H1 (cell line): ENCODE results near the gene STIM1. TPM values are rescaled to one million over a fixed set of nuclear protein-coding genes. Genes with fewer than 3 reads are reported as not detected.

Source experiments
- CTCF ChIA-PET: fragments of 300-600 bp; sonication (Branson Sonifier 250); formaldehyde crosslinking; loops from one replicate; lab custom pipeline; 2021; ENCODE audit not compliant: partially characterized antibody; lab: Charles Lee
- POLR2A ChIA-PET: fragments of 300-600 bp; sonication (Branson Sonifier 250); formaldehyde crosslinking; loops from one replicate; lab custom pipeline; 2021; ENCODE audit warnings: inconsistent platforms; ENCODE audit not compliant: partially characterized antibody; lab: Charles Lee
- DNase-seq, 2 experiments: peaks; one replicate each; pipeline versions ENCODE4 v3.0.0 to v3.0.0-alpha.2; 2010 to 2022; ENCODE audit warnings: low spot score in 2 of 2, low read depth in 1 of 2, mixed read lengths in 1 of 2
- FAIRE-seq: peaks from 2 replicates; lab custom pipeline; 2011; peaks lifted over from hg19 to GRCh38; lab: Jason Lieb, UNC
- H2AFZ ChIP-seq: 2 replicates; pipeline ENCODE4 v1.8.1; 2012; ENCODE audit warnings: low read length, inconsistent platforms
- H2AK5ac ChIP-seq: 2 replicates; pipeline ENCODE4 v1.6.1; 2013; ENCODE audit warnings: low read depth, low read length
- H2BK120ac ChIP-seq: replicated peaks from 2 replicates; pipeline ENCODE3; 2013; ENCODE audit warnings: low read depth, low read length, inconsistent platforms
- H2BK12ac ChIP-seq: 2 replicates; pipeline ENCODE4 v1.6.1; 2013; ENCODE audit warnings: low read depth, low read length
- H2BK15ac ChIP-seq: 2 replicates; pipeline ENCODE4 v1.6.1; 2013; ENCODE audit warnings: low read length
- H2BK20ac ChIP-seq: 2 replicates; pipeline ENCODE4 v1.6.1; 2013; ENCODE audit warnings: low read length
- H2BK5ac ChIP-seq: 2 replicates; pipeline ENCODE4 v1.6.1; 2013; ENCODE audit warnings: low read depth, low read length
- H3K14ac ChIP-seq: 2 replicates; pipeline ENCODE4 v1.6.1; 2013; ENCODE audit warnings: inconsistent platforms; ENCODE audit not compliant: insufficient read length
- H3K18ac ChIP-seq: 2 replicates; pipeline ENCODE4 v1.6.1; 2013; ENCODE audit warnings: low read length; ENCODE audit errors: extremely low read depth
- H3K23ac ChIP-seq: 2 replicates; pipeline ENCODE4 v1.6.1; 2013; ENCODE audit warnings: inconsistent platforms; ENCODE audit not compliant: insufficient read length
- H3K23me2 ChIP-seq: 2 replicates; pipeline ENCODE4 v1.6.1; 2013; ENCODE audit warnings: low read depth, low read length
- H3K27ac ChIP-seq: 2 replicates; pipeline ENCODE4 v1.6.1; 2011; ENCODE audit warnings: low read depth, low read length, inconsistent platforms
- H3K27me3 ChIP-seq, 4 experiments: replicated peaks in 1 of 4; 1 replicate in 1 of 4; 2 replicates in 3 of 4; pipeline versions ENCODE4 v1.6.1 to v1.8.1; 2011 to 2013; ENCODE audit warnings: low read length in 3 of 4, mild to moderate bottlenecking in 3 of 4, inconsistent platforms in 2 of 4, mixed read lengths in 2 of 4, moderate library complexity in 1 of 4; ENCODE audit not compliant: control insufficient read depth in 3 of 4, insufficient read depth in 3 of 4; ENCODE audit errors: extremely low read depth in 1 of 4
- H3K36me3 ChIP-seq, 4 experiments: 2 replicates each; pipeline versions ENCODE4 v1.6.1 to v1.8.1; 2011 to 2013; ENCODE audit warnings: mild to moderate bottlenecking in 4 of 4, low read length in 3 of 4, moderate library complexity in 2 of 4, control low read depth in 1 of 4, inconsistent platforms in 1 of 4; ENCODE audit not compliant: insufficient read depth in 4 of 4, control insufficient read depth in 2 of 4
- H3K4ac ChIP-seq: replicated peaks from 2 replicates; pipeline ENCODE3; 2013; ENCODE audit warnings: low read length, low read depth, mixed read lengths, inconsistent platforms; ENCODE audit not compliant: insufficient read length
- H3K4me1 ChIP-seq, 4 experiments: replicated peaks in 1 of 4; 1 replicate in 1 of 4; 2 replicates in 3 of 4; pipeline versions ENCODE4 v1.6.1 to v1.8.1; 2011 to 2013; ENCODE audit warnings: low read length in 3 of 4, inconsistent platforms in 2 of 4, mixed read lengths in 1 of 4; ENCODE audit not compliant: insufficient read depth in 4 of 4, control insufficient read depth in 3 of 4
- H3K4me2 ChIP-seq, 2 experiments: 2 replicates each; pipeline versions ENCODE4 v1.6.1 to v1.8.1; 2011 to 2013; ENCODE audit warnings: low read depth in 2 of 2, low read length in 2 of 2, control low read depth in 1 of 2, inconsistent platforms in 1 of 2, mild to moderate bottlenecking in 1 of 2; ENCODE audit not compliant: insufficient read depth in 1 of 2
- H3K4me3 ChIP-seq, 4 experiments: fragments of 200-600, 300-600 bp in 1 of 4; sonication (generic), shearing (Covaris generic), sonication (Bioruptor Twin) in 1 of 4; 2 replicates each; pipeline versions ENCODE4 v1.5.1 to v1.8.1; 2011 to 2016; ENCODE audit warnings: low read length in 4 of 4, low read depth in 3 of 4, control low read depth in 2 of 4, inconsistent platforms in 2 of 4, mild to moderate bottlenecking in 2 of 4, mixed read lengths in 1 of 4, moderate library complexity in 1 of 4; ENCODE audit not compliant: insufficient read depth in 2 of 4; ENCODE audit errors: extremely low read depth in 1 of 4
- H3K56ac ChIP-seq: replicated peaks from 2 replicates; pipeline ENCODE3; 2013; ENCODE audit warnings: low read depth, mild to moderate bottlenecking, mixed read lengths, low read length, inconsistent platforms; ENCODE audit not compliant: insufficient read length
- H3K79me1 ChIP-seq: 2 replicates; pipeline ENCODE4 v1.6.1; 2013; ENCODE audit warnings: low read depth, low read length, control low read depth
- H3K79me2 ChIP-seq, 2 experiments: 2 replicates each; pipeline versions ENCODE4 v1.6.1 to v1.8.1; 2012 to 2013; ENCODE audit warnings: low read length in 2 of 2, mild to moderate bottlenecking in 2 of 2, inconsistent platforms in 1 of 2; ENCODE audit not compliant: insufficient read depth in 2 of 2, control insufficient read depth in 1 of 2
- H3K9ac ChIP-seq, 4 experiments: replicated peaks in 1 of 4; 1 replicate in 1 of 4; 2 replicates in 3 of 4; pipeline versions ENCODE4 v1.6.1 to v1.8.1; 2011 to 2013; ENCODE audit warnings: low read depth in 3 of 4, low read length in 3 of 4, control low read depth in 2 of 4, mild to moderate bottlenecking in 2 of 4, moderate library complexity in 2 of 4, inconsistent platforms in 1 of 4; ENCODE audit errors: extremely low read depth in 1 of 4
- H3K9me3 ChIP-seq, 2 experiments: 2 replicates each; pipeline versions ENCODE4 v1.6.1 to v1.8.1; 2012 to 2013; ENCODE audit warnings: mild to moderate bottlenecking in 2 of 2, moderate library complexity in 2 of 2, control low read depth in 1 of 2, inconsistent platforms in 1 of 2, low read depth in 1 of 2, low read length in 1 of 2, mixed read lengths in 1 of 2; ENCODE audit not compliant: insufficient read depth in 2 of 2
- H4K20me1 ChIP-seq, 2 experiments: replicated peaks in 1 of 2; 2 replicates each; pipeline versions ENCODE3 to v1.8.1; 2011 to 2013; ENCODE audit warnings: inconsistent platforms in 2 of 2, low read length in 2 of 2, mild to moderate bottlenecking in 1 of 2; ENCODE audit not compliant: insufficient read depth in 2 of 2, control insufficient read depth in 1 of 2
- H4K5ac ChIP-seq: 2 replicates; pipeline ENCODE4 v1.6.1; 2013; ENCODE audit warnings: low read length, low read depth, mixed read lengths, inconsistent platforms; ENCODE audit not compliant: insufficient read length
- H4K8ac ChIP-seq: 2 replicates; pipeline ENCODE4 v1.8.0; 2013; ENCODE audit warnings: mild to moderate bottlenecking, moderate library complexity, low read length, inconsistent platforms; ENCODE audit not compliant: insufficient read depth; ENCODE audit errors: extremely low read depth
- H4K91ac ChIP-seq: replicated peaks from 2 replicates; pipeline ENCODE3; 2013; ENCODE audit warnings: low read length, mixed read lengths, inconsistent platforms; ENCODE audit not compliant: insufficient read length
- BCL11A ChIP-seq, 2 experiments: IDR thresholded peaks; one replicate each; pipeline ENCODE4 v1.6.1; 2011; ENCODE audit warnings: low read depth in 2 of 2, low read length in 2 of 2, mild to moderate bottlenecking in 2 of 2
- CREB1 ChIP-seq: IDR thresholded peaks from 2 replicates; pipeline ENCODE4 v1.6.1; 2012; ENCODE audit warnings: inconsistent platforms
- JUN ChIP-seq: IDR thresholded peaks from 2 replicates; pipeline ENCODE4 v1.6.1; 2011; ENCODE audit warnings: low read depth, mild to moderate bottlenecking, improper control_type of control experiment, low read length
- POU5F1 ChIP-seq: IDR thresholded peaks from 2 replicates; pipeline ENCODE4 v1.6.1; 2011; ENCODE audit warnings: low read depth, mild to moderate bottlenecking, low read length, moderate library complexity
- RAD21 ChIP-seq, 2 experiments: IDR thresholded peaks in 1 of 2; conservative IDR thresholded peaks in 1 of 2; 2 replicates each; pipeline ENCODE4 v1.6.1; 2011; ENCODE audit warnings: low read depth in 2 of 2, low read length in 2 of 2, improper control_type of control experiment in 1 of 2, inconsistent platforms in 1 of 2, mild to moderate bottlenecking in 1 of 2, moderate library complexity in 1 of 2
- RBBP5 ChIP-seq: IDR thresholded peaks from 2 replicates; pipeline ENCODE4 v1.7.1; 2012; ENCODE audit warnings: low read depth, mild to moderate bottlenecking, inconsistent platforms, low read length, moderate library complexity, borderline replicate concordance
- RNF2 ChIP-seq: fragments of 200-900, 300-1000 bp; sonication (generic); IDR thresholded peaks from 2 replicates; pipeline ENCODE4 v1.7.1; 2016; ENCODE audit warnings: borderline replicate concordance, low read depth, mild to moderate bottlenecking, antibody characterized with exemption, low read length; ENCODE audit not compliant: poor library complexity, severe bottlenecking; ENCODE audit errors: missing control alignments
- RXRA ChIP-seq: IDR thresholded peaks from 2 replicates; pipeline ENCODE4 v1.6.1; 2011; ENCODE audit warnings: low read depth, mild to moderate bottlenecking, low read length, moderate library complexity; ENCODE audit not compliant: insufficient read depth
- SAP30 ChIP-seq: fragments of 300-600 bp; sonication (generic); IDR thresholded peaks from 2 replicates; pipeline ENCODE4 v1.7.1; 2012; ENCODE audit warnings: low read length, moderate library complexity, mild to moderate bottlenecking, inconsistent platforms; ENCODE audit not compliant: insufficient read depth, insufficient replicate concordance
- SP2 ChIP-seq: IDR thresholded peaks from 2 replicates; pipeline ENCODE4 v1.6.1; 2012; ENCODE audit warnings: mild to moderate bottlenecking, low read length, inconsistent platforms
- SRF ChIP-seq: IDR thresholded peaks from 2 replicates; pipeline ENCODE4 v1.6.1; 2011; ENCODE audit warnings: mild to moderate bottlenecking, low read depth, low read length, moderate library complexity
- SUZ12 ChIP-seq: fragments of 200-600 bp; sonication (generic); IDR thresholded peaks from 2 replicates; pipeline ENCODE4 v1.6.1; 2012; ENCODE audit warnings: mild to moderate bottlenecking, inconsistent platforms, low read length, moderate library complexity, mixed read lengths
- YY1 ChIP-seq: IDR thresholded peaks from 2 replicates; pipeline ENCODE4 v1.6.1; 2011; ENCODE audit warnings: low read depth, mild to moderate bottlenecking, low read length
- WGBS, 2 experiments: shearing (Covaris generic) in 1 of 2; methylation state at CpG; one replicate each; pipeline versions ENCODE4 v1.1.6 to v1.1.7; 2013 to 2015; ENCODE audit warnings: low lambda C conversion rate in 2 of 2, mixed read lengths in 2 of 2, inconsistent platforms in 1 of 2, low coverage in 1 of 2, missing lambda C conversion rate in 1 of 2; ENCODE audit not compliant: insufficient replicate concordance in 2 of 2, insufficient coverage in 1 of 2, insufficient read length in 1 of 2; ENCODE audit errors: extremely low coverage in 1 of 2, missing lambda C conversion rate in 1 of 2; 5-methylcytosine and 5-hydroxymethylcytosine counted together
- polyA plus RNA-seq, 7 experiments: library from polyadenylated mRNA; depleted of rRNA in 3 of 7; stranded (reverse) in 5 of 7; unstranded in 2 of 7; fragments of >200 nt in 5 of 7; fragments of 200-250 nt in 2 of 7; gene quantifications; 1 replicate in 5 of 7; 2 replicates in 1 of 7; 4 replicates in 1 of 7; pipeline versions ENCODE4 v1.2.1 to v1.2.3, GENCODE V29; 2011 to 2013; ENCODE audit warnings: missing spikeins in 2 of 7, mixed read lengths in 2 of 7
- total RNA-seq: library from RNA; stranded (reverse); fragmentation: NEBNext Ultra II Directional; extraction: Animal tissue kit (Norgen Biotek cat#: 25700); gene quantifications from 2 replicates; pipeline ENCODE4 v1.2.1, GENCODE V29; 2021

STIM1 gene
- total and polyA plus RNA-seq, 2 of the 8 experiments (the other 6 are each of a cell fraction or from before 2014, with no cell fraction given): 11.1 to 12.2 TPM

- H2BK20ac ChIP-seq: no peak overlapping the region
- 88% methylated on average over 5 of the region's 5 CpGs; no CpG with 5 or more reads in 1 of the 2 experiments for WGBS, 2 experiments
- DNase-seq (no peak), FAIRE-seq (no peak)
- H3K27ac ChIP-seq: no peak overlapping the region
- H2BK120ac ChIP-seq: no peak overlapping the region
- H3K14ac ChIP-seq: no peak overlapping the region
- H2AFZ ChIP-seq: no peak overlapping the region
- H3K9ac ChIP-seq: no peak overlapping the region
- no peak overlapping the region for H4K91ac ChIP-seq
- POLR2A ChIA-PET: no interaction called here
- no peak overlapping the region for H2BK5ac ChIP-seq
- H3K27me3 ChIP-seq: no peaks in the 10 kb centered on the region
- CTCF ChIA-PET: interaction anchor here (1.0 to 1.1 kb wide), 2 partner anchors 39 to 174 kb away, joined by 3 to 4 read pairs; partner anchors contain the start of gene STIM1
- no peaks in the 10 kb centered on the region for H3K9me3 ChIP-seq
- H3K4me3 ChIP-seq: no peak overlapping the region
- H3K4me1 ChIP-seq: no peaks in the 10 kb centered on the region
- no peak overlapping the region for H4K8ac ChIP-seq
- no peak overlapping the region for H4K5ac ChIP-seq
- no peak overlapping the region for H3K23ac ChIP-seq
- H3K18ac ChIP-seq: no peak overlapping the region
- no peaks in the 10 kb centered on the region for H3K79me1 ChIP-seq
- H3K23me2 ChIP-seq: no peaks in the 10 kb centered on the region
- H2BK15ac ChIP-seq: no peak overlapping the region
- no peak overlapping the region for H3K4ac ChIP-seq
- H2BK12ac ChIP-seq: no peak overlapping the region
- H3K4me2 ChIP-seq: no peak overlapping the region
- no peaks in the 10 kb centered on the region for H3K79me2 ChIP-seq
- H2AK5ac ChIP-seq: no peak overlapping the region
- H4K20me1 ChIP-seq: no peaks in the 10 kb centered on the region
- H3K56ac ChIP-seq: no peak overlapping the region
- H3K36me3 ChIP-seq: no peaks in the 10 kb centered on the region
- no peak for TF ChIP-seq JUN
- TF ChIP-seq RXRA: no peak
- no peak for TF ChIP-seq CREB1
- TF ChIP-seq SAP30: no peak
- TF ChIP-seq SP2: no peak
- no peak for TF ChIP-seq SRF
- TF ChIP-seq RBBP5: no peak
- no peak for TF ChIP-seq POU5F1
- TF ChIP-seq RAD21 (IDR thresholded peaks at IDR 0.05 in 1 of 2, conservative IDR thresholded peaks at IDR 0.05 in 1 of 2; ENCODE audit: low read depth in 2 of 2, low read length in 2 of 2): no peak
- TF ChIP-seq SUZ12: no peak
- no peak for TF ChIP-seq RNF2
- TF ChIP-seq BCL11A (IDR thresholded peaks at IDR 0.05; ENCODE audit: low read depth in 2 of 2, low read length in 2 of 2): no peak
- no peak for TF ChIP-seq YY1
These were observed 38.8 kb downstream of the STIM1 start for GRCh38 chr11:3894128-3894731.
